ENCODE data around the gene PDIA5. TPM values are rescaled to one million over a fixed set of nuclear protein-coding genes. Genes with fewer than 3 reads are reported as not detected.

The PDIA5 gene
- total RNA-seq, 1 experiment from 2014 or later: 53.6 TPM

DNA sequence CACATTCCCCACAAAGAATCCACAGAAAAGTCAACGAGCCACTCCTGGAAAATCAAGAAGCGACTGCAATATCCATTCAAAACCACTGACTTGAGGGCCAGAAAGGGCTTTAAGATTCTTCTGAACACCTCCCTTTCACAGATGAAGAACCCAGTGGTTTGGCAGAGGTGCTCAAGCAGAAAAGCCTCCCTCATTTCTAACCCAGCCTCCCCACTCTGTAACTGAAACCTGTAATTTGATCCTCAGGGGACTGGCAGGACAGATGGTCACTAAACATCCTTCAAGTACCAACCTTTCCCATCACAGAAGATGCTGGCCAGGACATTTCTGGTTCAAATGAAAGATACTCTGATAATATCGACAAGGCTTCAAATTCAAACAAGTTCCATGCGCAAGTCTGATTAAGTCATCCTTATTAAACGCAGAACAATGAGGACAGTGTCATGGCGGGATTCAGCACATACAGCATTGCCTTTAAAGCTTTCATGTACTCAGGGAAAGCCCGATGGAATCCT is 44.8 kb upstream of the PDIA5 start:
- BruUV-seq (replicated peaks): no TSS peak
- H3K36me3 ChIP-seq (ENCODE audit: control insufficient read depth, insufficient read depth, low read length): no peaks in the 10 kb centered on the region
- CTCF ChIA-PET: no interaction called here
- no peaks in the 10 kb centered on the region for H3K4me1 ChIP-seq (ENCODE audit: control insufficient read depth, insufficient read depth, low read length)
- intact Hi-C loops (cut with micrococcal nuclease; ENCODE audit: unreplicated experiment) (loop anchor here (10.0 kb wide), 1 partner anchor 267 kb away; no protein-coding TSS in a partner anchor), in situ Hi-C loops (cut with HindIII; ENCODE audit: low pct_unique_long_range_greater_than_20kb, low sequenced_read_pairs) (no loop called here)
- H3K27ac ChIP-seq (ENCODE audit: low read length): no peak overlapping the region
- H3K9me3 ChIP-seq (ENCODE audit: control insufficient read depth, insufficient read depth, low read depth, low read length): no peaks in the 10 kb centered on the region
- POLR2A ChIA-PET: no interaction called here
- H3K27me3 ChIP-seq (ENCODE audit: control insufficient read depth, insufficient read depth, low read length): peaks cover 69% of the 10 kb centered on the region
- TF ChIP-seq, protein P1, sequence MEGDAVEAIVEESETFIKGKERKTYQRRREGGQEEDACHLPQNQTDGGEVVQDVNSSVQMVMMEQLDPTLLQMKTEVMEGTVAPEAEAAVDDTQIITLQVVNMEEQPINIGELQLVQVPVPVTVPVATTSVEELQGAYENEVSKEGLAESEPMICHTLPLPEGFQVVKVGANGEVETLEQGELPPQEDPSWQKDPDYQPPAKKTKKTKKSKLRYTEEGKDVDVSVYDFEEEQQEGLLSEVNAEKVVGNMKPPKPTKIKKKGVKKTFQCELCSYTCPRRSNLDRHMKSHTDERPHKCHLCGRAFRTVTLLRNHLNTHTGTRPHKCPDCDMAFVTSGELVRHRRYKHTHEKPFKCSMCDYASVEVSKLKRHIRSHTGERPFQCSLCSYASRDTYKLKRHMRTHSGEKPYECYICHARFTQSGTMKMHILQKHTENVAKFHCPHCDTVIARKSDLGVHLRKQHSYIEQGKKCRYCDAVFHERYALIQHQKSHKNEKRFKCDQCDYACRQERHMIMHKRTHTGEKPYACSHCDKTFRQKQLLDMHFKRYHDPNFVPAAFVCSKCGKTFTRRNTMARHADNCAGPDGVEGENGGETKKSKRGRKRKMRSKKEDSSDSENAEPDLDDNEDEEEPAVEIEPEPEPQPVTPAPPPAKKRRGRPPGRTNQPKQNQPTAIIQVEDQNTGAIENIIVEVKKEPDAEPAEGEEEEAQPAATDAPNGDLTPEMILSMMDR (IDR thresholded peaks at IDR 0.05): no peak
- TF ChIP-seq POLR2AphosphoS5 (IDR thresholded peaks at IDR 0.05; ENCODE audit: low read depth, low read length) (no peak), SIN3A (IDR thresholded peaks at IDR 0.05; ENCODE audit: borderline replicate concordance, insufficient read depth, low read depth, low read length) (no peak), TCF7L2 (IDR thresholded peaks at IDR 0.05; ENCODE audit: low read depth, low read length) (no peak)
- TF ChIP-seq, protein P2, sequence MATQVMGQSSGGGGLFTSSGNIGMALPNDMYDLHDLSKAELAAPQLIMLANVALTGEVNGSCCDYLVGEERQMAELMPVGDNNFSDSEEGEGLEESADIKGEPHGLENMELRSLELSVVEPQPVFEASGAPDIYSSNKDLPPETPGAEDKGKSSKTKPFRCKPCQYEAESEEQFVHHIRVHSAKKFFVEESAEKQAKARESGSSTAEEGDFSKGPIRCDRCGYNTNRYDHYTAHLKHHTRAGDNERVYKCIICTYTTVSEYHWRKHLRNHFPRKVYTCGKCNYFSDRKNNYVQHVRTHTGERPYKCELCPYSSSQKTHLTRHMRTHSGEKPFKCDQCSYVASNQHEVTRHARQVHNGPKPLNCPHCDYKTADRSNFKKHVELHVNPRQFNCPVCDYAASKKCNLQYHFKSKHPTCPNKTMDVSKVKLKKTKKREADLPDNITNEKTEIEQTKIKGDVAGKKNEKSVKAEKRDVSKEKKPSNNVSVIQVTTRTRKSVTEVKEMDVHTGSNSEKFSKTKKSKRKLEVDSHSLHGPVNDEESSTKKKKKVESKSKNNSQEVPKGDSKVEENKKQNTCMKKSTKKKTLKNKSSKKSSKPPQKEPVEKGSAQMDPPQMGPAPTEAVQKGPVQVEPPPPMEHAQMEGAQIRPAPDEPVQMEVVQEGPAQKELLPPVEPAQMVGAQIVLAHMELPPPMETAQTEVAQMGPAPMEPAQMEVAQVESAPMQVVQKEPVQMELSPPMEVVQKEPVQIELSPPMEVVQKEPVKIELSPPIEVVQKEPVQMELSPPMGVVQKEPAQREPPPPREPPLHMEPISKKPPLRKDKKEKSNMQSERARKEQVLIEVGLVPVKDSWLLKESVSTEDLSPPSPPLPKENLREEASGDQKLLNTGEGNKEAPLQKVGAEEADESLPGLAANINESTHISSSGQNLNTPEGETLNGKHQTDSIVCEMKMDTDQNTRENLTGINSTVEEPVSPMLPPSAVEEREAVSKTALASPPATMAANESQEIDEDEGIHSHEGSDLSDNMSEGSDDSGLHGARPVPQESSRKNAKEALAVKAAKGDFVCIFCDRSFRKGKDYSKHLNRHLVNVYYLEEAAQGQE (IDR thresholded peaks at IDR 0.05; ENCODE audit: insufficient read depth in 1 of 2, low read depth in 2 of 2, low read length in 1 of 2): no peak
- no peak for DNase-seq (ENCODE audit: low read depth, low spot score)
- no peak for ATAC-seq
- no peak overlapping the region for H3K4me3 ChIP-seq (ENCODE audit: low read depth in 2 of 2, low read length in 2 of 2)

DNA sequence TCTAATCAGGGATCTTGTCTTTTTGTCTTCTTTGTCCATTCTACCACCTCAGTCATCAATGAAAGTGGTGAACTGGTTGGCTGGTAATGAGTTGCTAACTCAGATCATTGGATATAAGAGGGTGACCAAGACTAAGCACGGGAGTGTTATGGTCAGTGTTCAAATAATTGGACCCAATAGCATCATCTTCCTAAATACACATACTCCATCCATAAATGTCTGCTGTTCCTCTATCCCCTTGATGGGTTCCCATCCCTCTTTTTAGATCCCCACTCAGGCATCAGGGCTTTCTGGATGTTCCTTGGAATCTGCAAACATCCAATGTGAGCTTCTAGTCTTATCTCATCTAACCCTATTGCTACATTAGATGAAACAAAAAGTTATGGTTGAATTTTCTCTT is 42.8 kb upstream of the PDIA5 start:
- TF ChIP-seq SIN3A (IDR thresholded peaks at IDR 0.05; ENCODE audit: borderline replicate concordance, insufficient read depth, low read depth, low read length): no peak
- TF ChIP-seq, protein P1 (IDR thresholded peaks at IDR 0.05): no peak
- TF ChIP-seq, protein P2 (IDR thresholded peaks at IDR 0.05; ENCODE audit: insufficient read depth in 1 of 2, low read depth in 2 of 2, low read length in 1 of 2): no peak
- POLR2A ChIA-PET: no interaction called here
- no peak overlapping the region for H3K4me3 ChIP-seq (ENCODE audit: low read depth in 2 of 2, low read length in 2 of 2)
- no peaks in the 10 kb centered on the region for H3K36me3 ChIP-seq (ENCODE audit: control insufficient read depth, insufficient read depth, low read length)
- in situ Hi-C loops (cut with HindIII; ENCODE audit: low pct_unique_long_range_greater_than_20kb, low sequenced_read_pairs): no loop called here
- H3K9me3 ChIP-seq (ENCODE audit: control insufficient read depth, insufficient read depth, low read depth, low read length): no peaks in the 10 kb centered on the region
- H3K27ac ChIP-seq (ENCODE audit: low read length): no peak overlapping the region
- CTCF ChIA-PET: no interaction called here
- DNase-seq (ENCODE audit: low read depth, low spot score): no peak
- intact Hi-C loops (cut with micrococcal nuclease; ENCODE audit: unreplicated experiment): loop anchor here (10.0 kb wide), 1 partner anchor 269 kb away; no protein-coding TSS in a partner anchor
- H3K4me1 ChIP-seq (ENCODE audit: control insufficient read depth, insufficient read depth, low read length): no peaks in the 10 kb centered on the region; the same call in 1 of the 2 replicates
- peaks cover 69% of the 10 kb centered on the region for H3K27me3 ChIP-seq (ENCODE audit: control insufficient read depth, insufficient read depth, low read length)
- no peak for ATAC-seq
- BruUV-seq (replicated peaks): no TSS peak
